Measurements from ENCODE around the gene ZNF853. TPM values are rescaled to one million over a fixed set of nuclear protein-coding genes. Genes with fewer than 3 reads are reported as not detected.

ZNF853 gene
- polyA plus RNA-seq, 3 donors = 0.15 TPM; not detected in 2

- Histone ChIP-seq H3K4me3 (replicated peaks in 1 of 3; ENCODE audit: low read depth in 2 of 3, low read length in 3 of 3) (peak overlapping the region in 1 of 3 experiments; percentile 23), H3K4me1 (ENCODE audit: control insufficient read depth in 1 of 2, insufficient read depth in 2 of 2, low read length in 2 of 2) (no peaks in the 10 kb centered on the region), H3K9ac (ENCODE audit: insufficient read depth, low read length, poor library complexity, severe bottlenecking) (no peak overlapping the region), H3K27me3 (ENCODE audit: control insufficient read depth in 2 of 2, insufficient read depth in 2 of 2, low read length in 2 of 2) (no peaks in the 10 kb centered on the region), H3K27ac (ENCODE audit: low read depth in 1 of 2, low read length in 2 of 2) (no peak overlapping the region), H3K9me3 (replicated peaks in 1 of 2; ENCODE audit: control insufficient read depth in 1 of 2, insufficient read depth in 1 of 2, low read length in 2 of 2) (peaks cover 38 to 55% of the 10 kb centered on the region in 2 donors), H2AFZ (ENCODE audit: insufficient read depth, low read depth, low read length, poor library complexity, severe bottlenecking) (no peak overlapping the region), H4K20me1 (ENCODE audit: insufficient read depth, low read length) (peaks cover 37% of the 10 kb centered on the region), H3K4me2 (replicated peaks; ENCODE audit: extremely low read depth, low read length, poor library complexity, severe bottlenecking) (no peak overlapping the region), H3K36me3 (replicated peaks in 1 of 2; ENCODE audit: control insufficient read depth in 1 of 2, insufficient read depth in 2 of 2, low read length in 2 of 2) (peaks cover 58 to 74% of the 10 kb centered on the region in 2 donors), H3K79me2 (ENCODE audit: insufficient read depth, low read length) (peaks cover 7% of the 10 kb centered on the region)
- Mint-ChIP-seq H3K4me1 (no peaks in the 10 kb centered on the region), H3K27me3 (ENCODE audit: low read depth in 3 of 3) (no peaks in the 10 kb centered on the region), H3K36me3 (peaks cover 55 to 65% of the 10 kb centered on the region in 2 donors), H3K4me3 (no peak overlapping the region), H3K27ac (no peak overlapping the region), H3K9me3 (peaks cover 32 to 54% (median 50%) of the 10 kb centered on the region in 7 donors)
- WGBS (ENCODE audit: insufficient coverage) = 98% methylated on average over 73 of the region's 75 CpGs
- TF ChIP-seq CTCF (IDR thresholded peaks at IDR 0.05) = no peak
- intact Hi-C loops (cut with micrococcal nuclease) = no loop called here
- DNase-seq = peak in 1 of 3 donors; percentile 2
Observed at GRCh38 chr7:6652446-6653011, 37.1 kb downstream of the ZNF853 start.

GRCh38 chr7:6653071-6654003, 37.9 kb downstream of the ZNF853 start:
- Mint-ChIP-seq H3K4me3 (no peak overlapping the region), H3K27me3 (ENCODE audit: low read depth in 3 of 3) (peaks cover 0 to 3% (median 0%) of the 10 kb centered on the region in 3 donors), H3K27ac (no peak overlapping the region), H3K9me3 (peaks cover 30 to 52% (median 47%) of the 10 kb centered on the region in 7 donors), H3K36me3 (peaks cover 49 to 57% of the 10 kb centered on the region in 2 donors), H3K4me1 (no peaks in the 10 kb centered on the region)
- WGBS (ENCODE audit: insufficient coverage) = 98% methylated on average over 143 of the region's 146 CpGs
- Histone ChIP-seq H3K4me2 (replicated peaks; ENCODE audit: extremely low read depth, low read length, poor library complexity, severe bottlenecking) (no peak overlapping the region), H3K4me3 (replicated peaks in 1 of 3; ENCODE audit: low read depth in 2 of 3, low read length in 3 of 3) (no peak overlapping the region), H3K4me1 (ENCODE audit: control insufficient read depth in 1 of 2, insufficient read depth in 2 of 2, low read length in 2 of 2) (no peaks in the 10 kb centered on the region), H3K9ac (ENCODE audit: insufficient read depth, low read length, poor library complexity, severe bottlenecking) (no peak overlapping the region), H3K36me3 (replicated peaks in 1 of 2; ENCODE audit: control insufficient read depth in 1 of 2, insufficient read depth in 2 of 2, low read length in 2 of 2) (peaks cover 51 to 66% of the 10 kb centered on the region in 2 donors), H3K9me3 (replicated peaks in 1 of 2; ENCODE audit: control insufficient read depth in 1 of 2, insufficient read depth in 1 of 2, low read length in 2 of 2) (peaks cover 38 to 52% of the 10 kb centered on the region in 2 donors), H2AFZ (ENCODE audit: insufficient read depth, low read depth, low read length, poor library complexity, severe bottlenecking) (no peak overlapping the region), H3K27ac (ENCODE audit: low read depth in 1 of 2, low read length in 2 of 2) (no peak overlapping the region), H3K79me2 (ENCODE audit: insufficient read depth, low read length) (peaks cover 2% of the 10 kb centered on the region), H4K20me1 (ENCODE audit: insufficient read depth, low read length) (peaks cover 29% of the 10 kb centered on the region), H3K27me3 (ENCODE audit: control insufficient read depth in 2 of 2, insufficient read depth in 2 of 2, low read length in 2 of 2) (no peaks in the 10 kb centered on the region)
- intact Hi-C loops (cut with micrococcal nuclease) = no loop called here
- no peak for TF ChIP-seq CTCF (IDR thresholded peaks at IDR 0.05)
- peak in 1 of 3 donors; percentile 1 for DNase-seq
